ENCODE measurements around the gene TMA7.
"Not testable (repeated sequence)": the region's sequence is repeated elsewhere in the genome, so short reads cannot be mapped to it uniquely, and the experiment has no call there.

Gene TMA7

DNA sequence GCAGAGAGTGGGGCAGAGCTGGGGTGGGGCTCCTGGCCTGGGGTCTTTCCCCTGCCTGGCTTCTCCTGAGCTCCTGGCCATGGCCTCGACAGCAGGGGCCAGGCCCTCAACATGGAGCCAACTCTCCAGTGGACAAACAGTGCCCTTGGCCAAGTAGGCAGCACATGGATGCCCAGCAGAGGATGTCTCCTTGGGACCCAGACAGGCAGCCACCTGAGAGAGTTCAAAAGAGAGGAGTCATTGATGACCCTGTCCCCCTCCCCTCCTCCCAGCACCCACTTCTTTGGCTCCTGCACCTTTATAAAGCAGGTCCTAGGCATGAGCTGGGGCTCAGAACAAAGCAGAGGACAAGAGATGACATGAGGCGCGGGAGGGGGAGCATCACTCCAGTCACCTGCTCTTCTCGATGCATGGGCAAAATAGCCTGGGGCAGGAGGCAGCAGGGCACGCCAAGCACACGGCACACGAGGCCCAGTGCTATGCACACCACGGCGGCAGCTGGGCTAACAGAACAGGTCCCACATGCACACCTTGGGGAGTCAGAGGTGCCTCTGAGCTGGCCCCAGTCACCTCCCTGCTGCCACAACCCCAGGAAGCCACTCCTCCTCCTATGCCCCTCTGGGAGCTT lies 36.5 kb downstream of the TMA7 start:
- no peak overlapping the region for H3K4me3 Mint-ChIP-seq
- H3K27ac Mint-ChIP-seq = no peak overlapping the region
- peaks cover 44% of the 10 kb centered on the region for H3K4me1 Mint-ChIP-seq

DNA sequence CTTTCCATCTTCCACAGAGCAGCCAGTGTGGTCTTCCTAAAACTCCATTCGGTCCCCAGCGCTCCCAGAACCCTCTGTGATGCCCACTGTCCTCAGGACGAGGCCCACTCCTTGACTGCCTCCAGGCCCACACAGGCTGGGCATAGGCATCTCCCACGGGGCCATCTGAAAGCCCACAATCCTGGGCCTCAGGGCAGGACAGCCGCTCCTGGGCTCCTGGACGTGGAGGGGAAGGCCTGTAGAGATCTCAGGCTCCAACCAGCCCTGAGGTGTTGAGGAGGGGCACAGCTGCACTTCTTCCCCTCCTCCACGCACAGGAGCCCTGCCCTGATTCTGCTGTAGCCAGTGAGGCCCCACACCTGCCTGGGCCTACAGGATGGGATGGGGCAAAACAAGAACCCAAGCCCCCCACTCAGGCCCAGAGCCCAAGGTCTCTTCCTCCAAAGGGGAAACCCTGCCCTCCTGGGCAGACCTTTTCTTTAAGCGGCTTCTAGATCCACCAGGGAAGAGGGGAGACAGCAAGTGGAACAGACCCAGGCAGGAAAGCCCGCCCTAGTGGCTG lies 38.0 kb downstream of the TMA7 start:
- Mint-ChIP-seq H3K4me1 (peaks cover 44% of the 10 kb centered on the region), H3K4me3 (peak overlapping the region; percentile 7), H3K36me3 (no peaks in the 10 kb centered on the region), H3K27ac (peak overlapping the region; percentile 94), H3K9me3 (no peaks in the 10 kb centered on the region), H3K27me3 (no peaks in the 10 kb centered on the region)

More for the DNA sequence above, 36.5 kb downstream of the TMA7 start:
- Mint-ChIP-seq H3K9me3 (no peaks in the 10 kb centered on the region), H3K27me3 (no peaks in the 10 kb centered on the region), H3K36me3 (no peaks in the 10 kb centered on the region)

DNA sequence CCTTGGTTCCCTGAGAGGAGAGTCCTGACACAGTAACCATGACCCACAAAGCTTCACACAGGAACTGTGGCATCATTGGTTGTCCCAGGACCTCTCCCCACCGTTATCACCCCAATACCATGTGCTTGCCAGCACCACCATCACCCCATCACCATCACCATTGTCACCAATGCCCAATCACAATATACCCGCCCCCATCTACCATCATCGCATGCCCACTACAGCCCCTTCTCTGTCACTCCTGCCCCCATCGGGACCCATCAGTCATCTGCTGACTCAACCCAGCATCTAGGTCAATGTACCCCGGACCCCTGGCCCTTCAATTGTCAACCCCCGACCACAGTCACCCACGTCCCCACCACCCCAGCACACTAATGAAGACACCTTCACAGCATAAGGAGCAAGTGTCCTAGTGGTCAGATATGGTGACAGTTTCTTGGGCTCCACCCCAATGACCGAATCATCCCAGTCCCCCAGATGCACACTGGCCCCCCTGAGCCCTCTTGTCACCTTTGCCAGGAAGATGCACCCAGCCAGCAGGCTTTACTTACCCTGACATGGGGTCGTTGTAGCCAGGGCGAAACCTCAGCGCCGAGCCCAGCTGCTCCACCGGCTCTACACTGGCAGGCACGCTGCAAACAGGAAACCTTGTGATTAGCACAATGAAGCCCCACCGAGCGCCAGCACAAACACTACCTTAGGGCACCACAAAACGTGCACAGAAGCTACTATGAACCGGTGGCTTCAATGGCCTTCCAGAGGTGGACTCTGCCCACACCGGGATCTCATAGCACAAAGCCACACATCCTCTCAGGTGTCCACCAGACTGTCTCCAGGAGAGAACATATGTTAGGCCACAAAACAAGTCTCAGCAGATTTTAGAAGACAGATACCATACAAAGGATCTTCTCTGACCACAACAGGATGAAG lies 38.8 kb downstream of the TMA7 start:
- Mint-ChIP-seq H3K27ac (peak overlapping the region; percentile 94), H3K27me3 (no peaks in the 10 kb centered on the region), H3K9me3 (no peaks in the 10 kb centered on the region), H3K4me1 (peaks cover 39% of the 10 kb centered on the region), H3K4me3 (peak overlapping the region; percentile 76), H3K36me3 (no peaks in the 10 kb centered on the region)

GRCh38 chr3:48480891-48481290 lies 40.8 kb downstream of the TMA7 start:
- H3K27me3 Mint-ChIP-seq, H3K27ac Mint-ChIP-seq: not testable (repeated sequence)

DNA sequence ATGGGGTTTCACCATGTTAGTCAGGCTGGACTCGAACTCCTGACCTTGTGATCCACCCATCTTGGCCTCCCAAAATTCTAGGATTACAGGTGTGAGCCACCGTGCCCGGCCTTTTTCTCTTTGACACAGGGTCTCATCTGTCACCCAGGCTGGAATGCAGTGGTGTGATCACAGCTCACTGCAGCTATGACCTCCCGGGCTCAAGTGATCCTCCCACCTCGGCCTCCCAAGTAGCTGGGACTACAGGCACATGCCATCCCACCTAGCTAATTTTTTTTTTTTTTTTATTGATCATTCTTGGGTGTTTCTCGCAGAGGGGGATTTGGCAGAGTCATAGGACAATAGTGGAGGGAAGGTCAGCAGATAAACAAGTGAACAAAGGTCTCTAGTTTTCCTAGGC lies 42.8 kb downstream of the TMA7 start:
- H3K36me3 Mint-ChIP-seq, H3K27ac Mint-ChIP-seq, H3K27me3 Mint-ChIP-seq, H3K4me3 Mint-ChIP-seq, H3K9me3 Mint-ChIP-seq: not testable (repeated sequence)
- peaks cover 23% of the 10 kb centered on the region for H3K4me1 Mint-ChIP-seq

More at GRCh38 chr3:48480891-48481290, 40.8 kb downstream of the TMA7 start:
- H3K9me3 Mint-ChIP-seq, H3K36me3 Mint-ChIP-seq, H3K4me3 Mint-ChIP-seq: not testable (repeated sequence)
- H3K4me1 Mint-ChIP-seq = peaks cover 28% of the 10 kb centered on the region

DNA sequence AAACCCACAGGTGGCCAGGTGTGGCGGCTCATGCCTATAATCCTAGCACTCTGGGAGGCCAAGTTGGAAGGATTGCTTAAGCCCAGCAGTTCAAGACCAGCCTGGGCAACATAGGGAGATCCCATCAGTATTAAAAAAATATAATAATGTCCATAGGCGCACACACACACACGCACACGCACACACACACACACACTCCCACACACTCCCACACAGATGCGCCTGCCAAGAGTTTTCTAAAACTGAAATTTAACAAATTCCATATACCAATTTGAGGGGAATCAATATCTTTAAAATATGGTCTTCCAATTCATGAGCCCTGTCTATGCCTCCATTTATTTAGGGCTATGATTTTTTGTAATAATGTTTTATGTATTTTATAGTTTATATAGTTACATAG lies 46.9 kb downstream of the TMA7 start:
- no peaks in the 10 kb centered on the region for H3K27me3 Mint-ChIP-seq
- H3K36me3 Mint-ChIP-seq = peaks cover 2% of the 10 kb centered on the region
- H3K9me3 Mint-ChIP-seq = no peaks in the 10 kb centered on the region
- H3K4me1 Mint-ChIP-seq = no peaks in the 10 kb centered on the region
- no peak overlapping the region for H3K27ac Mint-ChIP-seq
- H3K4me3 Mint-ChIP-seq = no peak overlapping the region

DNA sequence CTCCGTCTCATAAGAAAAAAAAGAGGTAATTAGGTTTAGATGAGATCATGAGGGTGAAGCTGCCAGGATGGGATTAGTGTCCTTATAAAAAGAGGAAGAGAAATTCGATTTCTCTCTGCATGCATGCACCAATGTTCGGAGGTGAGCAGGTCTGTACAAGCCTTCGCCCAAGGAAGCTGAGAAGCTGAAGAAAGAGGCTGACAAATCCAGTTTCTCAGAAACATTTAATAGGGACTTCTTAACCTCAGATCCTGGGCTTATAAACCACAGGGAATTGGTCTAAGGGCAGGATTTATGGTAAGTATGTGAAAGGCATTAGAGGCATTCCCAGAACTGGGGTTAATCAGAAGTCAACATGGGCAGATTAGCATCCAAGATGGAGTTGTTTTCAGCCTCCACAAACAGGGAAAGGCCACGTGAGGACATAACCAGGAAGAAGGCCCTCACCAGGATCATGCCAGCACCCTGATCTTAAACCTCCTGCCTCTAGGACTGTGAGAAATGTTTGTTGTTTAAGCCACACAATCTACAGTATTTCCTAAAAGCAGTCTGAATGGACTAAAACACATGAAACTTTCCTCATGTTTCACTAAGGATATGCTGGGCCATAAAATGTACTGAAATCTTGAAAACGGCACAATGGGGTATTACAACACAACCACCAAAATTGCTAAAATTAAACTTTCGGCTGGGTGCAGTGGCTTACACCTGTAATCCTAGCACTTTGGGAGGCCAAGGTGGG lies 52.6 kb downstream of the TMA7 start:
- Mint-ChIP-seq H3K27me3 (no peaks in the 10 kb centered on the region), H3K27ac (no peak overlapping the region), H3K36me3 (peaks cover 3% of the 10 kb centered on the region), H3K4me1 (no peaks in the 10 kb centered on the region), H3K4me3 (no peak overlapping the region), H3K9me3 (no peaks in the 10 kb centered on the region)

DNA sequence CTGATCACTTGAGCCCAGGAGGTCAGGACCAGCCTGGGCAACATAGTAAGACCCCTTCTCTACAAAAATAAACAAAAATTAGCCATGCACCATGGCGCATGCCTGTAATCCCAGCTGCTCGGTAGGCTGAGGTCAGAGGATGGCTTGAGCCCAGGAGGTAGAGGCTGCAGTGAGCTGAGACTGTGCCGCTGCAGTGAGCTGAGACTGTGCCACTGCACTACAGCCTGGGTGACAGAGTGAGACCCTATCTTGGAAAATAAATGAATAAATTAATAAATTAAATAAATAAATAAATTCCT lies 53.1 kb downstream of the TMA7 start:
- Mint-ChIP-seq H3K4me1 (no peaks in the 10 kb centered on the region), H3K4me3 (no peak overlapping the region), H3K36me3 (peaks cover 3% of the 10 kb centered on the region), H3K9me3 (no peaks in the 10 kb centered on the region), H3K27me3 (no peaks in the 10 kb centered on the region), H3K27ac (no peak overlapping the region)

Measured in activated naive CD4-positive, alpha-beta T cell treated with anti-CD3 and anti-CD28 coated beads, Interleukin-2, amount 50 U/mL, for 24 hours (primary cell).